NT2/D1 (cell line): ENCODE data around the gene IL4R.

Source experiments
- DNase-seq: peaks from one replicate; pipeline ENCODE4 v3.0.0-alpha.2; 2011; ENCODE audit warnings: low read depth, low spot score
- H3K27me3 ChIP-seq: 2 replicates; pipeline ENCODE4 v1.6.0; 2011; ENCODE audit warnings: mild to moderate bottlenecking; ENCODE audit not compliant: insufficient read length, insufficient read depth
- H3K36me3 ChIP-seq: 2 replicates; pipeline ENCODE4 v1.6.1; 2011; ENCODE audit warnings: mild to moderate bottlenecking, low read length, mixed read lengths; ENCODE audit not compliant: insufficient read depth, insufficient read length
- H3K4me1 ChIP-seq: 2 replicates; pipeline ENCODE4 v1.5.1; 2011; ENCODE audit not compliant: insufficient read depth, insufficient read length
- H3K4me3 ChIP-seq: 2 replicates; pipeline ENCODE4 v1.5.1; 2011; ENCODE audit warnings: low read depth; ENCODE audit not compliant: insufficient read length
- H3K9ac ChIP-seq: 2 replicates; pipeline ENCODE4 v1.6.0; 2011; ENCODE audit warnings: low read depth; ENCODE audit not compliant: insufficient read length
- H3K9me3 ChIP-seq: 2 replicates; pipeline ENCODE4 v1.5.1; 2011; ENCODE audit warnings: mild to moderate bottlenecking, low read length; ENCODE audit not compliant: insufficient read depth
- SUZ12 ChIP-seq: IDR thresholded peaks from 2 replicates; pipeline ENCODE4 v1.6.1; 2011; ENCODE audit not compliant: insufficient read length, insufficient read depth; ENCODE audit errors: extremely low read depth
- YY1 ChIP-seq: IDR thresholded peaks from 2 replicates; pipeline ENCODE4 v1.6.1; 2011; ENCODE audit not compliant: insufficient read length, insufficient read depth
- ZNF274 ChIP-seq: IDR thresholded peaks from 2 replicates; pipeline ENCODE4 v1.6.1; 2011; ENCODE audit warnings: mild to moderate bottlenecking, low read depth, low read length

The IL4R gene

GRCh38 chr16:27303256-27304100, 10.3 kb upstream of the IL4R start:
- H3K9ac ChIP-seq: no peak overlapping the region
- H3K9me3 ChIP-seq: no peaks in the 10 kb centered on the region
- no peak for TF ChIP-seq ZNF274
- TF ChIP-seq YY1: no peak
- TF ChIP-seq SUZ12: no peak
- H3K36me3 ChIP-seq: no peaks in the 10 kb centered on the region
- H3K27me3 ChIP-seq: no peaks in the 10 kb centered on the region
- H3K4me3 ChIP-seq: no peak overlapping the region
- no peak for DNase-seq
- H3K4me1 ChIP-seq: no peaks in the 10 kb centered on the region

- H3K36me3 ChIP-seq: no peaks in the 10 kb centered on the region
- H3K27me3 ChIP-seq: no peaks in the 10 kb centered on the region
- no peak overlapping the region for H3K9ac ChIP-seq
- no peaks in the 10 kb centered on the region for H3K4me1 ChIP-seq
- DNase-seq: no peak
- no peak overlapping the region for H3K4me3 ChIP-seq
- no peak for TF ChIP-seq ZNF274
- no peak for TF ChIP-seq SUZ12
- TF ChIP-seq YY1: no peak
- H3K9me3 ChIP-seq: no peaks in the 10 kb centered on the region
These were observed 9.7 kb upstream of the IL4R start for GRCh38 chr16:27304102-27304501.

- H3K4me3 ChIP-seq: no peak overlapping the region
- no peaks in the 10 kb centered on the region for H3K27me3 ChIP-seq
- no peak overlapping the region for H3K9ac ChIP-seq
- no peaks in the 10 kb centered on the region for H3K9me3 ChIP-seq
- H3K36me3 ChIP-seq: no peaks in the 10 kb centered on the region
- H3K4me1 ChIP-seq: no peaks in the 10 kb centered on the region
- TF ChIP-seq SUZ12 (no peak), YY1 (no peak), ZNF274 (no peak)
- no peak for DNase-seq
These were observed 8.7 kb upstream of the IL4R start for GRCh38 chr16:27304881-27305745.

DNA sequence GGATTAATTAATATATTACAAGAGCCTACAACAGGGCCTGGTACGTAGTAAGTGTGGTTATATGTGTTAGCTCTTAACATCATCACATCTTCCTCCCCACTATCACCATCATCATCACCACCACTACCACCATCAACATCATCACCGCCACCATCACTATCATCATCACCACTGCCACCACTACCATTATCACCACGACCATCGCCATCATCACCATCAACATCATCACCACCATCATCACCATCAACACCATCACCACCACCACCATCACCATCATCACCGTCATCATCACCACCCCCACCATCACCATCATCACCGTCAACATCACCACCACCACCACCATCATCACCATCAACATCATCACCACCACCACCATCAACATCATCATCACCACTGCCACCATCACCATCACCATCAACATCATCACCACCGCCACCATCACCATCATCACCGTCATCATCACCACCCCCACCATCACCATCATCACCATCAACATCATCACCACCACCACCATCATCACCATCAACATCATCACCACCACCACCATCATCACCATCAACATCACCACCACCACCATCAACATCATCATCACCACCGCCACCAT, 7.8 kb upstream of the IL4R start:
- Histone ChIP-seq H3K9me3 (no peaks in the 10 kb centered on the region), H3K4me3 (no peak overlapping the region), H3K9ac (no peak overlapping the region), H3K4me1 (no peaks in the 10 kb centered on the region), H3K27me3 (no peaks in the 10 kb centered on the region), H3K36me3 (no peaks in the 10 kb centered on the region)
- no peak for TF ChIP-seq ZNF274
- TF ChIP-seq SUZ12: no peak
- no peak for TF ChIP-seq YY1
- DNase-seq: no peak

DNA sequence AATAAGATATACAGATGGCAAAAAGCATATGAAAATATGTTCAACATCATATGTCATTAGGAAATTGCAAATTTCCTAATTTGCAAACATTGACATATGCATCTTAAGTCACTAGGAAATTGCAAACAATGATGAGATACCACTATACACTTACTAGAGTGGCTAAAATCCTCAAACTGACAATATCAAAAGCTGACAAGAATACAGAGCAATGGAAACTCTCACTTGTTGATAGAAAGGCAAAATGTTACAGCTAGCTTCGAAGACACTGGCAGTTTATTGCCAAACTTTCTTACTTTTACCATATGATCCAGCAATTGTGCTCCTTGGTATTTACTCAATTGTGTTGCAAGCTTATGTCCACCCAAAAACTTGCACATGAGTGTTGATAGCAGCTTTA, 5.0 kb upstream of the IL4R start:
- Histone ChIP-seq H3K9me3 (no peaks in the 10 kb centered on the region), H3K4me3 (no peak overlapping the region), H3K9ac (no peak overlapping the region), H3K36me3 (no peaks in the 10 kb centered on the region), H3K4me1 (peaks cover 7% of the 10 kb centered on the region), H3K27me3 (peaks cover 4% of the 10 kb centered on the region)
- DNase-seq: no peak
- TF ChIP-seq SUZ12: no peak
- TF ChIP-seq ZNF274: no peak
- no peak for TF ChIP-seq YY1

GRCh38 chr16:27310576-27311447, 3.0 kb upstream of the IL4R start:
- Histone ChIP-seq H3K4me3 (no peak overlapping the region), H3K9me3 (no peaks in the 10 kb centered on the region), H3K36me3 (no peaks in the 10 kb centered on the region), H3K27me3 (peaks cover 11% of the 10 kb centered on the region), H3K4me1 (peaks cover 7% of the 10 kb centered on the region), H3K9ac (no peak overlapping the region)
- TF ChIP-seq SUZ12 (no peak), YY1 (no peak), ZNF274 (no peak)
- no peak for DNase-seq
